IPS-18c (cell line): ENCODE measurements around the gene TUBB.

Experiments
- H3K4me3 ChIP-seq: 2 replicates; pipeline ENCODE4 v1.7.0; 2013; ENCODE audit warnings: low read depth, mild to moderate bottlenecking, low read length, moderate library complexity; ENCODE audit not compliant: insufficient read depth
- H3K9me3 ChIP-seq: one replicate; pipeline ENCODE4 v1.6.1; 2013; ENCODE audit warnings: mild to moderate bottlenecking, low read length, moderate library complexity; ENCODE audit not compliant: control insufficient read depth, insufficient read depth

Gene TUBB

DNA sequence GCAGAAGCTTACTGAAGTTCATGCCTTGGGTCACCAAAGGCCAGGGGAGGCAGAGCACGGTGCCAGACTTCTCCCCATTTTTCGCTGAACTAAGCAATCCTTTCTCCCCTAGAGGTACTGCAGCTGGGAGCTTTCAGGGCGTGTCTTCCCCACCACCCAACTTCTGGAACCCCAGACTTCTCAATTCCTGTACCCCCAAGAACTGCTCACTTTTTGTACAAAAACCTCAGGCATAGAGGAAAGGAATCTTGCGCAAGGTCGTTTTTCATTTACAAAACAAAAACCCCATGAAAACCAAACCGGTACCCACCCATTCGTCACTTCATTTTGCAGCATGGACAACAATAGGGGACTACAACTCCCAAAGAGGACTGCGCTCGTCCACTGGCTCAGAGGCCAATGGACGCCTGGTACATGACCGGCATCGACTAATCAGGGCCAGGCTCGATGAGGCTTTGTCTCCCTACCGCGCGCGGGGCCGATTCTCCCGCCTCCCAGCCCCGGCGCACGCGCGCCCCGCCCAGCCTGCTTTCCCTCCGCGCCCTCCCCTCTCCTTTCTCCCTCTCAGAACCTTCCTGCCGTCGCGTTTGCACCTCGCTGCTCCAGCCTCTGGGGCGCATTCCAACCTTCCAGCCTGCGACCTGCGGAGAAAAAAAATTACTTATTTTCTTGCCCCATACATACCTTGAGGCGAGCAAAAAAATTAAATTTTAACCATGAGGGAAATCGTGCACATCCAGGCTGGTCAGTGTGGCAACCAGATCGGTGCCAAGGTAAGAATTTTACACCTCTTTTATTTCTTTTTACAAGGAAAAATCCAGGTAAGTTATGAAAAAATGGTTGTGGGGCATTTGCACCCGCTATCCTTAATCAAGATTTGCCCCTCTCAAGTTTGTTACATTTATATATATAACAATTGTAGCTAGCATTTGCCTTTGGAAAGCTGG, at the start of gene TUBB:
TUBB (plus strand) TSS at position 562 of the 947 bp plus-strand sequence; CDS start at position 717, 155 bp downstream.
- Histone ChIP-seq H3K9me3 (no peaks in the 10 kb centered on the region), H3K4me3 (peak within 1 kb of the TSS; percentile 93)

DNA sequence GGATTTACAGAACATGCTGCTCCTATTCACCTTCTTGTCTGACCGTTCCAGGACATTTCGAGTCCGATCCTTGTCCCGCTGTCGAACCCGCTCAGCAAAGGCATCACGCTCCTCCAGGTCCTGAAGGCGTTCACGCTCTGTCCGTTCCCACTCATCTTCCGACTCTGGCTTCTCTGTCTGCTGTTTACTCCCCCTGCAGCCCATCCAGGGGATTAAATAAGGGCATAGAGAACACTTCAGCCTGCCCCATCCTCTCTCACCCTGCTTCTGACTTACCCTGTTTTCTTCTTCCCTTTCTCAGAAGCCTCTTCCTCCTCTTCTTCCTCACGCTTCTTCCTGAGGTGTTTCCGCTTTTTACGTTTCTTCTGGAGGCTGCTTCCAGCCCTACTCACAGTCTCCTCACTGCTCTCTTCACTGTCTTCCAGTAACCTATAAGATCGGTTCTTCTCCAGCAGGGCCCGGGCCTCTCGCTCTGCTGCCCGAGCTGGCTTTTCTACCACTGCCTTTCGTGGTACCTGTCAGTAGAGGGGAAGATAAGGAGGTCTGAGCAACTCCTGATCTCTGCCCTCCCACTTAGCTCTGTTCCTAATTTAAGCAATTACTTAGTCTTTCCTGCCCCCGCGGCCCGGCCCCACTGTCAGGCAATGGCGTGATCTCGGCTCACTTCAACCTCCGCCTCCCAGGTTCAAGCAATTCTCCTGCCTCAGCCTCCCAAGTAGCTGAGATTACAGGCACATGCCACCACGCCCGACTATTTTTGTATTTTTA, 49.2 kb upstream of the TUBB start:
- no peaks in the 10 kb centered on the region for H3K9me3 ChIP-seq
- H3K4me3 ChIP-seq = no peak overlapping the region

DNA sequence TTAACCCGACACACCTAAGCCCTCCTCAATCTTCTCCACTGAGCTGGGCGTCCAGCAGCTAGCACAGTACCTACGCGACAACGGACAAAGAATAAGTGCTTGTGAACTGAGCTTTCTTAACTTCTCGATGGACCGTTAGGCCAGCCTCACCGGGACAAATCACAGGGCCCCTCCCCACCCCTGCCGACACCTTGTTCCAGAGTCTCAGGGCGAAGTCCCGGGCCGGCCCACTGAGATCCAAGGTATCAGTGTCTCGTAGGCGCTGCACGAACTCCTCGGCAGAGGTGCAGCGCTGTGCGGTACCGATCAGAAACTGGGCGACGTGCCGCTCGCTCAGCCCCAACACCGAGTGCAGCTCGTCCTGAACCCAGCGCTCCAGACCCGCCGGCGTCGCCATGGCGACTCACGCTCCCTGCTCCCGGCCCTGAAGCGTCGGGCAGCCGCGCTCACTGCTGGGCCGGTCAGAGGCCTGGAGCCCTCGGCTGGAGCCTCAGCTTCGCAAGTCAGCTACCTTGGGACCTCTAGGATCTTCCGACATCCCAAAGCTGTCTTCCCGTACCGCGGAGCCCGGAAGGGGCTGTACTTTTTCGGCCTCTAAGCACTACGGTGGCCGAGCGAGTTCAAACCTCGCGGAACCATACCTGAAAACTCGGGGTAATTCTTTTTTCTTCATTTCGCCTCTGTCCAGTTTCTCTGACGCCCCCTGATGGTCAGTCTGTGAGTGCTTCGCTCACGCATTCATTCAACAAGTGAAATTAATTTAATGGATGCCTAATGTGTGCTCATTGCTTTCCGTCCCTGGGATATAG, 47.5 kb upstream of the TUBB start, which contains the start of gene DHX16:
DHX16 (minus strand) TSS at position 562 of the 809 bp plus-strand sequence; CDS start at position 397, 165 bp downstream.
- Histone ChIP-seq H3K4me3 (peak within 1 kb of the TSS; percentile 98), H3K9me3 (no peaks in the 10 kb centered on the region)

DNA sequence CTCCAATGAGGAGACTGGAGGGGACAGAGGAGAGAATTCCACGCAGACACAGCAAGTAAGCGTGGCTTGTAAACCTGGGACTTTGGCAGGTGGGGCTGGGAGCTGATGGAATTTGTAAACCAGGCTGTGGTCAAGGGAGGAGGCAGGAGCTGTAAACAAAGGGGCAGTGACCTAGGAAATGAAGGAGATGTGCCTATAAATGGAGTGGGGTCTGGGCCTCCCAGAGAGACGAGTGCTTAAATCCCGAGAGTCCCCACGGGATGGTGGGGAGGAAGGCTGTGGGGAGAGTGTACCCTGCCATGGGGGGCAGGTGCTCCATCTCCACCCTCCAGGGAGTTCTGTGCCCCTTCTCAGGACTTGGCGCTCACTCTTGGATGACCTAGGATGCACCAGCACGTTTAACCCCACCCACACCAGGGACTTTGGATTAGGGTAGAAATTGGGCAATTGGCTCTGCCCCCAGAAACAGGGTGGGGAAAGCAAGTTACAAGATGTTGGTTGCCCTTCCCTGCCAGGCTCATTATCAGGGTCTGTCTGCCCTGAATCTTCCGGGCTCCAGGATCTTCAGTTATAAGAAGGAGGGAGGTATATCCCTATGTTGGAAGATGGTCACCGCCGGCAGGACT, 43.4 kb upstream of the TUBB start:
- no peaks in the 10 kb centered on the region for H3K9me3 ChIP-seq
- H3K4me3 ChIP-seq = no peak overlapping the region

DNA sequence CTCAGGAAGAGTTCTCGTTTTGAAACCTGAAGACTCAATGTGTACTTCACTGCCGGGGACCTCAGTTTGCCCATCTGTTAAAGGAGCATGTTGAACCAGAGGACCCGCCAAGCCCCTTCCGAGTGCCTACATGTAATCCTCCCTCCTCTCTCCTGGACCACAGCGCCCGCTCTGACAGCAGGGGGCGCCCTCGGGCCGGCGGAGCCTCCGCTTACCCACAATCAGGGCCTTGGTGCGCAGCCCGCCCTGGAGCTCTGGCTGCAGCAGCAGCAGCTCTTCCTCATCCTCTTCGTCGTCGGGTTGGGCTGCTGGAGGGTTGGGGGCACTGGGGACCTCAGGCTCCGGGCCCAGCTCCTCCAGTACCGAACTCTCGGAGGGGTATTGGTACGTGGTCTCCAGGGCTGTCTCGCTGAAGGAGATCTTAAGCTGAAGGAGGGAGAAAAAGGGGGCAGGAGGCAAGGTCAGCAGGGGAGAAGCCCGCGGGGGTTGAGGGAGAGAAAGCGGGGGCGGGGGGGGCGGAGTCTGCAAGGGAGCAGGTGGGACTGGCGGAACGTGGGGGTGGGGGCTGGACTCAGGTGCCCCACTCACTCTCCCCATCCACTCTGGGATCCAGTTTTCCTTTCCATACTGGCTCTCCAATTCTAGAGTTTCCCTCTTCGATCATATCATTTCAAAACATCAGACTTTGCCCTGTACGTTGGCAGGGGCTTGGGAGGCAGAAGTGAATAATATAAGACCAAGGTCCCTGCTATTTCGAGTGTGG, 41.0 kb upstream of the TUBB start:
- Histone ChIP-seq H3K9me3 (peaks cover 2% of the 10 kb centered on the region), H3K4me3 (no peak overlapping the region; the same call in 1 of the 2 replicates)

DNA sequence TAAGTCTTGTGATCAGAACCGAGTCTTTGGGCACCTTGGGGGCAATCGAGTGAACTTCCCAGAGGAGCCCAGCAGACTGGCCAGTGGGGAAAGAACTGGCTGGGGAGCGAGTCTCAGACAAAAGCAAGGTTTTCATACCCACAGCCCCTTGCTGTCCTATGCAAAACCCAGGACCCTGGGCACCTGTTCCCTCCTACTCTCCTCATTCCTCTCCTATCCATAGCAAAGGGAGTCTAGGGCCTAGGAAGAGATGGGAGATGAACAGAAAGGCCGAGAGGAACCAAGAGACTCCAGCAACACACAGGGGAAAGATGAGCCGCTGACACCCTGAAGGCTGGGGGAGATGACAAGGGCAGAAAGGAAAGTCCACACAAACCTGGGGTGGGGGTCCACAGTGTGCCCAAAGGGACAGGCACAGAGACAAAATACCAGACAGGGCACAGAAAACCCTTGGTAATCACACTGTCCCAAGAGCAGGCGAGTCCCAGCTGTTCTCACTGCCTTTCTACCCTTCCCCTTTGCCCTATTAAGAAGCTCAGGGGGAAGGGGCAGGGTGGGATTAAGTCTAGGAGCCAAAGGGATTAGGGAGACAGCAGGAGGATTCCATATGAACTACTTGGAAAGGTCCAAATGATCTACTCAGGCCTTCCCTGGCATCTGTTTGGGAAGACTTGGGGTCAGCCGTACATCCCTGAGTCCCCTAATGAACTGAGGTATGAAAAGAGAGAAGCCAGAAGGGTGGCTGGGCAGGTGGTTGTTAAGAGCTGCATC, 40.2 kb upstream of the TUBB start:
- H3K9me3 ChIP-seq = peaks cover 2% of the 10 kb centered on the region

DNA sequence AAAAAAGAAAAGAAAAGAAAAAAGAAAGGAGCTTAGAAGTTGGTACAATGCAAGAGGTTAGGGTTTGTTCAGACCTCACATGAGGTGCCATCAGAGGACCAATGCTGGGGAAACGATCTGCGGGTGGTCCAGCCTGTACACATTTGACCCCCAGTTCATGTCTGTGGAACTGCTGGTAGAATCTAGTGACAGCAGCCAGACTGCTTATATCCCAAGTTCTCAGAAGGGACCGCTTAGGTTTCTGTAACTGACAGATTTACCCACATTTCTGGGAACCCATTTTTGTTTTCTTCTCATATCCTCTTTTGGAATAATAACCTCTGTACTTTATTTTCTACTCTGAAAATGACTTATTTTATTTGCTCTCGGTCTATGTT, 38.4 kb upstream of the TUBB start:
- Histone ChIP-seq H3K9me3 (peaks cover 2% of the 10 kb centered on the region), H3K4me3 (no peak overlapping the region)

More for the DNA sequence above, 40.2 kb upstream of the TUBB start:
- H3K4me3 ChIP-seq = no peak overlapping the region

DNA sequence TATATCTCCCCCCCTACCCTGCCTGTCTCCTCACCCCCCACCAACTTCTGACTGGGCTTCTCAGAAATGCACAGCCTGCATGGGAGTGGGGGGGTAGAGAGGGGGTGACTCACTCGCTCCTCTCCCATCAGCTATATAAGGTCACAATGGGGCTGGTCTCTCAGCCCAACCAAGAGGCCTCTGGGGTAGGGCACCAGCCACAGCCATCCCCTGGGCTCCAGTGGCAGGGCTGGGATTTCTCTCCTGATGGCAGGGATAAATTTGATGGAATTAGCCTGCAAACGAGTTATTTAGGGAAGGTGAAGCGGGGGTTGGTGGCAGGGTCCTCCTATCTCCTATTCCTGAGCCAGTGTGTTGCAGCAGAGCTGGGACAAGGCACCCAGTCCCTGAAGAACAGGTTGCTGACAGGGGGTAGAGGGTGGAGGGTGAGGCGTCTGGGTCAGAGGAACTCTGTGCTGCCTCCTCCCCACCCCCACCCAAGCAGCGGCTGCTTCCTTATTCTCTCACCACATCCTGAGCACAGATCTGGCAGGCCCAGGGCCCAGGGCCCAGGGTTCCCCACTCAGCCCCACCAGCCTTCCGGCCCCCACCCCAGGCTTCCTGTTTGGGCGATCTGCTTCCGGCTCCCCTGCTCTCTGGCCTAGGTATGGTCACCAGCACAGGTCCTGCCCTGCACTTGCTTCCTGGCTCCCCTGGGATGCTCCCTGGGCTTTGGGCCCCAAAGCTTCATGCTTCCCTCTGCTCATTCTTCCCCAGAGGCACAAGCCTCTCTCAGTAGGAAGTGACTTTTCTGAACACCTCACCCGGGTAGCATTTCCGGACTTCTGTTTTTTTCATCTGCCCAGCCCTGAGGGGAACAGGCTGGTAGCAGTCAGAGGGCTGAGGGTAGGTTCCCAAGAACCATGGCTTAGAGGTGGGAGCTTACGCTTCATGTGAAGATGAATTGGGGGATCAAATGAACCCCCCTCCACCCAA, 37.7 kb upstream of the TUBB start:
- Histone ChIP-seq H3K4me3 (peak overlapping the region; percentile 34; the same call in 1 of the 2 replicates), H3K9me3 (peaks cover 2% of the 10 kb centered on the region)

DNA sequence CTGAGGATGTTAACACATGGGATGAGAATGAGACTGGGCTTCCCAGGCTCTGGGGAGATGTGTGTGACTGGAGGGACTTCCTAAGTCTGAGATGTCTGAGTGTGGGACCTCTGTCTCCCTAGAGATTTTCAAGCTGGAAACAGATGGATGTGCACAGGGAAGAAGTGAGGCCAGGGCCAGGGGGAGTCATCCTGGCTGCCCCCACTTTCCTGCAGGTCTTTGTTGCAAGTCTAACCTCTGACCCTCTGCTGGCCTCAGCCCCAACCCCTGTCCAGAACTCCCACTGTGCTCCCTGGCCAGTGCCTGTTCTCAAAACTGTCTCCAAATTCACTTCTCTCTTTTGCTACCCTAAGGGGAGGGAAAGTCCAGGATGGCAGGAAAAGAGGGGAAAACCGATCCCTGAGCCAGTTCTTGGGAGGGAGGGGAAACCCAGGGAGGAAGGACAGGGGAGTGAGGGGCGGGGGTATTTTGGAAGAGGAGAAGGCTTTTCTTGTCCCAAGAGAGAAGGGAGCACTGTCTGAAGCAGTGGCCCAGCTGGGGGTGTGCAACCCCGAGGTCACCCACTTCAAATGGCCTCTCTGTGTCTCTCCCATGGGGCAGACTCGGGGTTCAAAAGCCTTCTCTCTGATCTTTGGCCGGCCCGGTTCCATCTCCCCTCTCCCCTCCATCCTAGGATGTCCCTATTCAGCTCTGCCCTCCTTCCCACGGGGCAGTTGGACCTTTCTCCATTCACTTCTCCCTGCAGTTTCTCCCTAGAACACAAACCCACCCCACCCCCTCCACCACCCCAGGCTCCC, 36.8 kb upstream of the TUBB start:
- peak overlapping the region; percentile 34 for H3K4me3 ChIP-seq

DNA sequence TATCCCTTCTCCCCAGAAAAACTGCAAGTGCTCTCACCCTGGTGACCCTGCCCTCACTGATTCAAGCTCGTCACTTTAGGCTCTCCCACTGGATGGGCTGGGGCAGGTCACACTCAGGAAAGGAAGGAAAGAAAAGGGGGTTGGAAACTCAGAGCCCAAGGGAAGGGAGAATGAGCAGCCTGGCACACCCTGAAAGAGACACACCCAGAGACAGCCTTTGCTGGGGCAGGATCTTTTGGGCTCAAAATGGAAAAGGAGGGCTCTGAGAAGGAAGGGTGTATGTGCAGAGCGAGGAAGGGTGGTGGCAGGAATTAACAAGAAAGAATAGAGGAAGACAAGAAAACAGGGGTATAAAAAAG, 36.2 kb upstream of the TUBB start:
- Histone ChIP-seq H3K9me3 (peaks cover 2% of the 10 kb centered on the region), H3K4me3 (peak overlapping the region; percentile 34)

More for the DNA sequence above, 36.8 kb upstream of the TUBB start:
- peaks cover 2% of the 10 kb centered on the region for H3K9me3 ChIP-seq

DNA sequence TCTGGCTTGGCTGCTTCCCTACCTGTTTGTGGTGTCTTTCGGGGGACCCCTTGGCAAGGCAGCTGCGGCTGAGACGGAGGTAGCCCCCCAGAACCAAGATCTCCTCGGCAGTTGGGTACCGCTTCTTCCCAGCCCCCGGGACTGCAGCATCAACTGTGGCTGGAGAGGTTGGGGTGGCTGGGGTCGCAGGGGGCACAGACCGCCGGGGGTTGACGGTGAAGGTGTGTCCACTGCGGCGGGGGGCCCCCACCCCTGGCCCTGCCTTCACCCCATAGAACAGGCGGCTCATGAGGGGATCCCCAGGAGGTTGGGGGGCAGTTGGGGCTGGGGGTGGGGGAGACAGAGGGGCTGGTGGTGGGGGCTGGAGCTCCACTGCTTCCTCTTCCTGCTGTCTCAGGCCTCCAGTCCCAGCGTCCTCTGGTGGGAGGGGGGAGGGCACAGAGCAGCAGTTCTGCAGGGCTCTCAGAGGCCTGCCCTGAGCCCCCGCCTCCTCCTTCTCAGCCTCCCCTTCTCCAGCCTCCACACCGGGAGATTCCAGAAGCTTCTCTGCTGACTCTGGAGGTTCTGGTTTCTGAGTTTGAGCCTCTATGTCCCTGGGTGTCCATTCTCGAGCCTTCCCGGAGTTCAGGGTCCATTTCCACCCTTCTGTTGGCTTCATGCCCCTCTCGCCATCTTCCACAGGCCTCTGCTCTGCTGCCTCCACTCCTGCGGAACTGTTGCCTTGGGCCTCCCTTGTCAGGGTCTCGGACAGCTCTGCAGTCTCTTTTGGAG, 35.6 kb upstream of the TUBB start:
- H3K4me3 ChIP-seq = peak overlapping the region; percentile 34; the same call in 1 of the 2 replicates
- H3K9me3 ChIP-seq = peaks cover 2% of the 10 kb centered on the region

DNA sequence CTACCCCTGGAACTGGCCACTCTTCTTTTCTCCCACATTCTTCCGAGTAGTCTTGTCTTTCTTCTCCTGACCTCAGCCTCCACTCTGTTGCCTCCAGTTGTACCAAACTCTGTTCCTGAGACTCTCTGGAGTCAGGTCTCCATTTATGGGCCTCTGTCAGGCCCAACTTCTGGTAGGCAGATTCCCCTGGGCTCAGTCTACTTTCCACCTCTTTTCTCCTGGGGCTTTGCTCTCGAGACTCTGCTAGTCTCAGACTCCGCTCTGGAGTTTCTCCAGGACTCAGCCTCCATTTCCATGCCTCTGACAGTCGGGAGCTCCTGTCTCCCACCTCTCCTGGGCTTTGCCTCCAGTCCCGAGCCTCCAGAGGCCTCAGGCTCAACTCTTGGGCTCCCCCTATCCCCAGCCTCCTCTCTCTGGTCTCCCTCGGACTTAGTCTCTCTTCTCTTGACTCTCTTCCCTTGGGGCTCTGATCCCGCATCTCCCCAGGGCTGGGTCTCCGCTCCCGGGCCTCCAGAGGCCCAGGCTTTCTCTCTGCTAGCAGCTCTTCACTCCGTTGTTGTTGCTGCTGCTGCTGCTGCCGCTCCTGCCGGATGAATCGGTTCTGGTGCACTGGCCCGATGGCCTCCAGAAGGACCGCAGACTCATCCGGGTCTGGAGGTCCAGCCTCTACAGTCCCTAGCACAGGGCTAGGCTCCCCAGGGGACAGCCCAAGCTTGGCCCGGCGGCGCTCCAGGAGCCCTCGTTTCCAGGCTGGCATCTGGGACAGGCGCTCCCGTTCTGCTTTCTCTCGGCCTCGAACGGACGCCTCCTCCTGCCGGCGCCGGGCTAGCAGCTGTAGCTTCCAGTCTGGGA, 34.8 kb upstream of the TUBB start:
- Histone ChIP-seq H3K9me3 (peaks cover 2% of the 10 kb centered on the region), H3K4me3 (peak overlapping the region; percentile 86; the same call in 1 of the 2 replicates)
